Measurements from ENCODE around the gene NDUFS1. TPM values are rescaled to one million over a fixed set of nuclear protein-coding genes. Genes with fewer than 3 reads are reported as not detected.
"Not testable (repeated sequence)": the region's sequence is repeated elsewhere in the genome, so short reads cannot be mapped to it uniquely, and the experiment has no call there.

The NDUFS1 gene
- 62.6 and 64.7 TPM in 2 replicates for total RNA-seq

GRCh38 chr2:206159346-206160124 lies at the start of gene NDUFS1, which contains the start of gene EEF1B2:
TSS of gene NDUFS1 (minus strand) at chr2:206159444. CDS start at chr2:206153678, 5,766 bp downstream.
TSS of gene EEF1B2 (plus strand) at chr2:206159895. CDS start at chr2:206159980, 85 bp downstream.
- intact Hi-C loops (cut with micrococcal nuclease): loop anchor here (1.0 to 10.0 kb wide), 11 partner anchors 73 to 1552 kb away; partner anchors contain the start of genes ADAM23, CCNYL1, CREB1 and FASTKD2

GRCh38 chr2:206208900-206209299 lies 49.7 kb upstream of the NDUFS1 start:
- intact Hi-C loops (cut with micrococcal nuclease): no loop called here

GRCh38 chr2:206207316-206207715 lies 48.1 kb upstream of the NDUFS1 start:
- intact Hi-C loops (cut with micrococcal nuclease): not testable (repeated sequence)

- intact Hi-C loops (cut with micrococcal nuclease): no loop called here
These were observed 45.5 kb upstream of the NDUFS1 start for GRCh38 chr2:206204710-206205109.

- intact Hi-C loops (cut with micrococcal nuclease): no loop called here
These were observed 44.1 kb upstream of the NDUFS1 start for GRCh38 chr2:206203331-206203730.

GRCh38 chr2:206202446-206202845 lies 43.2 kb upstream of the NDUFS1 start:
- intact Hi-C loops (cut with micrococcal nuclease): no loop called here

GRCh38 chr2:206201075-206201848 lies 42.0 kb upstream of the NDUFS1 start:
- intact Hi-C loops (cut with micrococcal nuclease): no loop called here

GRCh38 chr2:206198677-206199076 lies 39.4 kb upstream of the NDUFS1 start:
- intact Hi-C loops (cut with micrococcal nuclease): no loop called here

GRCh38 chr2:206193671-206194357 lies 34.6 kb upstream of the NDUFS1 start:
- intact Hi-C loops (cut with micrococcal nuclease): no loop called here

GRCh38 chr2:206192157-206192556 lies 32.9 kb upstream of the NDUFS1 start:
- intact Hi-C loops (cut with micrococcal nuclease): no loop called here

- intact Hi-C loops (cut with micrococcal nuclease): no loop called here
These were observed 31.4 kb upstream of the NDUFS1 start for GRCh38 chr2:206190689-206191088.

- intact Hi-C loops (cut with micrococcal nuclease): no loop called here
These were observed 30.9 kb upstream of the NDUFS1 start for GRCh38 chr2:206190111-206190510.

- intact Hi-C loops (cut with micrococcal nuclease): no loop called here
These were observed 30.4 kb upstream of the NDUFS1 start for GRCh38 chr2:206189691-206190090.

- intact Hi-C loops (cut with micrococcal nuclease): not testable (repeated sequence)
These were observed 22.3 kb upstream of the NDUFS1 start for GRCh38 chr2:206181526-206181925.

GRCh38 chr2:206176901-206177300 lies 17.7 kb upstream of the NDUFS1 start:
- intact Hi-C loops (cut with micrococcal nuclease): no loop called here

GRCh38 chr2:206176121-206176520 lies 16.9 kb upstream of the NDUFS1 start:
- intact Hi-C loops (cut with micrococcal nuclease): no loop called here

- intact Hi-C loops (cut with micrococcal nuclease): no loop called here
These were observed 13.9 kb upstream of the NDUFS1 start for GRCh38 chr2:206173147-206173546.

GRCh38 chr2:206171624-206172397 lies 12.6 kb upstream of the NDUFS1 start:
- intact Hi-C loops (cut with micrococcal nuclease): not testable (repeated sequence)

GRCh38 chr2:206168230-206168629 lies 9.0 kb upstream of the NDUFS1 start:
- intact Hi-C loops (cut with micrococcal nuclease): not testable (repeated sequence)

- intact Hi-C loops (cut with micrococcal nuclease): loop anchor here (1.0 to 5.0 kb wide), 2 partner anchors 96 to 278 kb away; partner anchors contain the start of gene ADAM23
These were observed 5.1 kb upstream of the NDUFS1 start for GRCh38 chr2:206164261-206164862.
